DMS114 treated with DMSO at 0.1 percent for 48 hours (cell line): ENCODE data around the gene ALKBH7.
"Not testable (repeated sequence)": the region's sequence is repeated elsewhere in the genome, so short reads cannot be mapped to it uniquely, and the experiment has no call there.

Source experiments
- DNase-seq: peaks from one replicate; lab custom pipeline; 2025; ENCODE audit not compliant: unreplicated experiment; lab: John Stamatoyannopoulos, UW

ALKBH7 gene, protein sequence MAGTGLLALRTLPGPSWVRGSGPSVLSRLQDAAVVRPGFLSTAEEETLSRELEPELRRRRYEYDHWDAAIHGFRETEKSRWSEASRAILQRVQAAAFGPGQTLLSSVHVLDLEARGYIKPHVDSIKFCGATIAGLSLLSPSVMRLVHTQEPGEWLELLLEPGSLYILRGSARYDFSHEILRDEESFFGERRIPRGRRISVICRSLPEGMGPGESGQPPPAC

DNA sequence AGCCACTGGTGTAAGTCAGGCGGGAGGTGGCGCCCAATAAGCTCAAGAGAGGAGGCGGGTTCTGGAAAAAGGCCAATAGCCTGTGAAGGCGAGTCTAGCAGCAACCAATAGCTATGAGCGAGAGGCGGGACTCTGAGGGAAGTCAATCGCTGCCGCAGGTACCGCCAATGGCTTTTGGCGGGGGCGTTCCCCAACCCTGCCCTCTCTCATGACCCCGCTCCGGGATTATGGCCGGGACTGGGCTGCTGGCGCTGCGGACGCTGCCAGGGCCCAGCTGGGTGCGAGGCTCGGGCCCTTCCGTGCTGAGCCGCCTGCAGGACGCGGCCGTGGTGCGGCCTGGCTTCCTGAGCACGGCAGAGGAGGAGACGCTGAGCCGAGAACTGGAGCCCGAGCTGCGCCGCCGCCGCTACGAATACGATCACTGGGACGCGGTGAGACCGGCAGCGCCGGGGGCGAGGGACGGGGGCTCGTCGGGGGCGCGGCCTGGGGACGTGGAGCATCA lies at the start of gene ALKBH7:
Gene ALKBH7, plus strand, starts transcription at position 201 of the 502 bp plus-strand sequence. Its CDS starts 27 bp downstream, at position 228.
- peak; percentile 97 for DNase-seq

DNA sequence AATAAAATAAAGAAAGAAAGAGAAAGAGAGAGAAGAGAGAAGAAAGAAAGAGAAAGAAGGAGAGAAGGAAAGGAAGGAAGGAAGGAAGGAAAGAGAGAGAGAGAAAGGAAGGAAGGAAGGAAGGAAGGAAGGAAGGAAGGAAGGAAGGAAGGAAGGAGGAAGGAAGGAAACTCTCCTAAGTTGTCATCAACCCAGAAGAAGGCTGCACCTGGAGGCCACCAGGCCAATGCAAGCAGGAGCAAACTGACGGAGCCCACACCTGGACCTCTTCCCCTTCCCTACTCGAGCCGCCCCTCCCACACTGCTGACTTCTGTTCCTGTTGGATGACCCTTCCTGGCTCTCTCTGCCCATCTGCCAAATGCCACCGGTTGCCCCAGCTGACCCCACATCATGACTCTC lies 47.8 kb upstream of the ALKBH7 start:
- no peak for DNase-seq

DNA sequence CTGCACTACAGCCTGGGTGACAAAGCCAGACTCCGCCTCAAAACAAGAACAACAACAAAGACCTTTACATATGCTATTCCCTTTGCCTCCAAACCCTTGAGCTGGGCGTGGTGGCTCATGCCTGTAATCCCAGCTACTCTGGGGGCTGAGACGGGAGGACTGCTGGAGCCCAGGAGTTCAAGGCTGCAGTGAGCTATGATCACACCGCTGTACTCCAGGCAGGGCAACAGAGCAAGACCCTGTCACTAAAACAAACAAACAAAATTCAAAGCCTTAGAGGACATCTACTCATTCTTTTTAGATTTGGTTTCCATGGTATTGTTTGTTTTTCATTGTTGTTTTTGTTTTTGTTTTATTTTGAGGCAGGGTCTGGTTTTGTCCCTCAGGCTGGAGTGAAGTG lies 47.0 kb upstream of the ALKBH7 start:
- no peak for DNase-seq

DNA sequence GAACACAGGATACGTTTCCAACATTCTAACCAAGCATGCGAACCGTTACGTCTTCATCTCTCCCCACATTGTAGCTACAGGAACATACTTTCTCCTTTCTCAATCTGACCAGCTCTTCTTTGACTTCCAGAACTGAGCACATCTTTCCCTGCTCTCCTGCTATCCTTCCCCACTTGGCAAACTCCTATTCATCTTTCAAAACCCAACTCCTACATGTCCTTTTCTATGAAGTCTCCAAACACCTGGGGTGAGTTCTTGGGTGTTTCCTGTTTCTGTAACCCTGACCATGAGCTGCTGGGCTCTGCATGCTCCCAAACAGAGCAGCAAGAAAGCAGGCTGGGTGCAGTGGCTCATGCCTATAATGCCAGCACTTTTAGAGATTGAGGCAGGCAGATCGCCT lies 45.8 kb upstream of the ALKBH7 start:
- DNase-seq, result no peak

DNA sequence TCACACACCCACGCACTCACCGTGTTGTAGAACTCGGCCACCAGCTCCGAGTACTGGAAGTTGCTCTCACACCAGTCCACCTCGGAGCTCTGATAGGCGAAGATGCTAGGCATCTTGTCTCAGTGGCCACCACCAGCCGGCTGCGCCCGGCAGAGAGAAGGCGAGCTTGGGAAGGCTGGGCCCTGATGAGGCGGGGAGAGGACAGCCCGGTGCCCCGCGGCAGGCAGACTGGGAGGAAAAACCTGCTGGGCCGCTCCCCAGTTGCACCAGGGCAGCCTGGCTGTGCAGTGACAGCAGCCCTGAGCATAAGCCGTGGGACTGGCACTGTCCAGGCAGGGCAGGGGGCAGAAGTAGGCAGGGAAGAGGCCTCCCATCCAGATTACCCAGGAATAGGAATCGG lies 39.2 kb upstream of the ALKBH7 start, which contains the start of gene ACER1:
Gene ACER1, minus strand, starts transcription at position 174 of the 400 bp plus-strand sequence. Its CDS starts 61 bp downstream, at position 113.
- DNase-seq, result no peak

DNA sequence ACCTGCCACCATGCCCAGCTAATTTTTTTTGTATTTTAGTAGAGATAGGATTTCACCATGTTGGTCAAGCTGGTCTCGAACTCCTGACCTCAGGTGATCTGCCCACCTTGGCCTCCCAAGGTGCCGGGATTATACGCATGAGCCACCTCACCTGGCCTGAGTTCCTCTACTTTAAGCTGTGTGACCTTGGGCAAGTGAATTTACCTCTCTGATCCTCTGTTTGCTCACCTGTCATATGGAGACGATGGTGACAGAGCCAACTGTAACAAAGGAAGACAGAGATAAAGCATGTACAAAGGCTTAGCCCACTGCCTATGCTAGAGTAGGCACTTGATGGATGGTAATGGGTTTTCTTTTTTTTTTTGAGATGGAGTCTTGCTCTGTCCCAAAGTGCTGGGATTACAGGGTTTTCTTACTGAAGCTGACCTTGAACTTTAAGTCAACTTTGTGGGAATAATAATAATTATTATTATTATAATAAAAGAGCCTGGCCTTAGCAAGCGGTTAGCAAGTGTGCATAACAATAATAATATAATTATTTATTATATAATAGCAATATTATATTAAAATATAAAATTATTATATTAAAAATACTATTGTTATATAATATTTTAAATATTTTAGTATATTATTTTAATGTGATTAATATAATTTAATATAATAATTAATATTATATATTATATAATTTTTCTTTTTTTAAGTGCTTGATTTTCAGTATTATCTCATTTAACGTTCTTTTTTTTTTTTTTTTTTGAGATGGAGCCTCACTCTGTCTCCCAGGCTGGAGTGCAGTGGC lies 37.9 kb upstream of the ALKBH7 start:
- no peak for DNase-seq

DNA sequence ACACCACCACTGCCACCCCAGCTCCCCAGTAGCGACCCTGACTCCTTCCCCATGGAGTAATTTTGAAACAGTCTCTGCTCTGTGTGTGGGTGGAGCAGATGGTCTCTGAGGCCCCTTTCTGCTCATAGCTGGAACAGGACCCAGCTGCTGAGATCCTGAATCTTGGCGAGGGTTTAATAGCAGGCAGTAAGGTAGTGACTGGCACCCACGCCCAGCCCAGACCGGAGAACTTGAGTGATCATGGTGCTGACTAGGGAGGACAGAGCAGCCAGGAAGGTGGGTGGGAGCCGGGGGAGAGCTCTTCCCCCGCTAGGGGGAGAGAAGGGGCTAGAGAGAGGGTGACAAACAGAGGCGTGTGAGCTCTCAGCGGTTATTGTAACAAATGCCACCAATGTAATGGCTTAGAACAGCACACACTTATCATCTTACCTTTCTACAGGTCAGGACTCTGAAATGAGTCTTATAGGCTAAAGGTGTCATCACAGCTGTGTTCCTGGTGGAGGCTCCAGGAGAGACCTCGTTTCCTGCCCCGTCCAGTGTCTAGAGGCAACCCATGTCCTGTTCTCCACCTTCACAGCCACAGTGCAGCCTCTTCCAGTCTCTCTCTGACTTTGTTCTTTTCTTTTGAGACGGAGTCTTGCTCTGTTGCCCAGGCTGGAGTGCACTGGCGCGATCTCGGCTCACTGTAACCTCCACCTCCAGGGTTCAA lies 31.9 kb upstream of the ALKBH7 start:
- no peak for DNase-seq

DNA sequence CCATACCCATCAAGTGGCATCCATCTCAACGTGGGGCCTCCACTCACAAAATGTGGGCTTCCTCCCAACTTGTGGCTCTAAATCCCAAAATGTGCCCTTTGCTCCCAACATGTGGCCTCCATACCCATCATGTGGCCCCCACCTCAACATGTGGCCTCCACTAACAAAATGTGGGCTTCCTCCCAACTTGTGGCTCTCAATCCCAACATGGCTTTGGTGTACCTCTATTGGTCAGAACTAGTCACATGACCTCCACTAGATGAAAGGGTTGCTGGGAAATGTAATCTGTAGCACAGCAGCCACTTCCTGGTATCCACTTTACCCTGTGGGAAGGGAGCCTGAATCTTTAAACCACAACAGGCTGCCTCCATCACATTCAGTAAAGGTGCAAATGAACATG lies 29.1 kb upstream of the ALKBH7 start:
- DNase-seq, result no peak

DNA sequence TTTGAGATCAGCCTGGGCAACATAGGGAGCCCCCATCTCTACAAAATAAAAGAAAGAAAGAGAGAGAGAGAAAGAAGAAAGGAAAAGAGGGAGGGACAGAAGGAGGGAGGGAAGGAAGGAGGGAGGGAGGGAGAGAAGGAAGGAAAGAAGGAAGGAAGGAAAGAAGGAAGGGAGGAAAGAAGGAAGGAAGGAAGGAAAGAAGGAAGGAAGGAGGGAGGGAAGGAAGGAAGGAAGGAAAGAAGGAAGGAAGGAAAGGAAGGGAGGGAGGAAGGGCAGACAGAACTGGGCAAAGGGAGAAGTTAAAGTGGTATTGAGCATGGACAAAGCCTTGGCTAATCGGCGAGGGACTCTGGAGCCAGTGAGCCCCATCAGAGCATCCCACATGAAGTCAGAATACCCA lies 23.3 kb upstream of the ALKBH7 start:
- DNase-seq, result not testable (repeated sequence)

DNA sequence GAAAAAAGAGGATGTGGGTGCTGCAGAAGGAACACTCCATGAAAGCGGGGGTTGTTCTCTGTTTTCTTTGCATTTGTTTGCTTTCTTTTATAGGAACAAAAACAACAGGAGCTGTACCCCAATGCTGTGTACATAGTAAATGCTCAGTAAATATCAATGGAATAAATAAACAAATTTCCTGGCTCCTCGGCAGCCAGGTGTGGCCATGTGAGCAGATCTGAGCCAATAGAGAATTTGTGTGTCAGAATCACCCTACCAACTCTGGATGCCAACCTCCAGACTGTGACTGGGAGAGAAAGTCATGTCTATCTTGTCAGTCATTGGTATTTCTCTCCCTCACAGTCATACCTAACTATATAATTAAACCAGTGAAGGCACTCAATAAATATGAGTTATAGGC lies 21.9 kb upstream of the ALKBH7 start:
- DNase-seq, result no peak

DNA sequence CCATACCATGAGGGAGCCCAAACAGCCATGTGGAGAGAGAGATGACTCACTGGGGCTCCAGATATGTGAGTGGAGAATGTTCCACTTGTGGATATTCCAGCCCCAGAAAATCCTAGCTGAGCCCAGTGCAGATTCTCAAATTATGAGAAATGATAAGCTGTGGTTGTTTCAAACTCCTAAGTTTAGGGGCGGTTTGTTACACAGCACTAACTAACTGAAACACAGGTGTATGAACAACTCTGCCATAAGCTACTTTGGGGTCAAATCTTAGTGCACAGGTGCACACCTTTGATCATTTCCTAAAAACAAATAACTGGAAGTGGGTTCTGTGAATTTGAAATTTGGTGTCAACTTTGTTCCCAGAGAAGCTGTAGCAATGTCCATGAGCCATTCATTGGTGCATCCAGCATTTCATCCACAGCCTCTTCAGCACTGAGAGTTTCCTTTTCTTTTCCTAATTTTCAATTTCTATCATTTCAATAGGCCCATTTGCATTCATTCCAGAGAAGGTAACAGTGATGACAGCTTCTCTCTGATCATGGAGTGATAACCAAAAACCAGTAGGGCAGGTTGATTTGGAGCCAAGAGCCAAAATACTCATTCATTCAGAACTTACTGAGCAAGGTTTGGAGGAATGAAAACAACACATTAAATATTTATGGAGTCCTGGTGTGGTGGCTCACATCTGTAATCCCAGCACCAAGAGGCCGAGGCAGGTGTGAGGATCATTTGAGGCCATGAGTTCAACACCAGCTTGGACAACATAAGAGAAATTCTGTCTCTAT lies 20.0 kb upstream of the ALKBH7 start:
- DNase-seq, result no peak

DNA sequence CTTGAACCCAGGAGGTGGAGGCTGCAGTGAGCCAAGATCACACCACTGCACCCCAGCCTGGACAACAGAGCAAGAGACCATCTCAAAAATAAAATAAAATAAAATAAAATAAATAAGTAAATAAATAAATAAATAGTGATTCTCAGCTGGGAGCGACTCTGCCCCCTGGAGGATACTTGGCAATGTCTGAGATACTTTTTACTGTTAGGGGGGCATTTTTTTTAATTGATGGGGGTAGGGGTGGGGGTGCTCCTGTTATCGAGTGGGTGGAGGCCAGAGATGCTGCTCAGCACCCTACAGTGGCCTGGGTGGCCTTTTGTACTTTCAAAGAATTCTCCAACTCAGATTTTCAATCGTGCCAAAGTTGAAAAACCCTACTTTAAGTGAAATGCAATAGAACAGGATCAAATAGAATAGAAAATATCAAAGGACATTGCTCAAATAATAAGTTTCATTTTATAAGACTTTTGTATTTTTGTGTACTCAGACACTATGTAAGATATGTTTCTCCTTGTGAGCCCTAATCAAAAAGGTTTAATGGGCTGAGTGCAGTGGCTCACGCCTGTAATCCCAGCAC lies 18.4 kb upstream of the ALKBH7 start:
- no peak for DNase-seq

DNA sequence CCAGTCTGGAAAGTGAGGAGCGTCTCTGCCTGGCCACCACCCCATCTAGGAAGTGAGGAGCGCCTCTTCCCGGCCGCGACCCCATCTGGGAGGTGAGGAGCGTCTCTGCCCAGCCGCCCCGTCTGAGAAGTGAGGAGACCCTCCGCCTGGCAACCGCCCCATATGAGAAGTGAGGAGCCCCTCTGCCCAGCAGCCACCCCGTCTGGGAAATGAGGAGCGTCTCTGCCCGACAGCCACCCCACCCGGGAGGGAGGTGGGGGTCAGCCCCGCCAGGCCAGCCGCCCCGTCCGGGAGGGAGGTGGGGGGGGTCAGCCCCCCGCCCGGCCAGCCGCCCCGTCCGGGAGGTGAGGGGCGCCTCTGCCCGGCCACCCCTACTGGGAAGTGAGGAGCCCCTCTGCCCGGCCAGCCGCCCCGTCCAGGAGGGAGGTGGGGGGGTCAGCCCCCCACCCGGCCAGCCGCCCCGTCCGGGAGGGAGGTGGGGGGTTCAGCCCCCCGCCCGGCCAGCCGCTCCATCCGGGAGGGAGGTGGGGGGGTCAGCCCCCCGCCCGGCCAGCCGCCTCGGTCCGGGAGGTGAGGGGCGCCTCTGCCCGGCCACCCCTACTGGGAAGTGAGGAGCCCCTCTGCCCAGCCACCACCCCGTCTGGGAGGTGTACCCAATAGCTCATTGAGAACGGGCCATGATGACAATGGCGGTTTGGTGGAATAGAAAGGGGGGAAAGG lies 17.1 kb upstream of the ALKBH7 start:
- DNase-seq, result not testable (repeated sequence)

DNA sequence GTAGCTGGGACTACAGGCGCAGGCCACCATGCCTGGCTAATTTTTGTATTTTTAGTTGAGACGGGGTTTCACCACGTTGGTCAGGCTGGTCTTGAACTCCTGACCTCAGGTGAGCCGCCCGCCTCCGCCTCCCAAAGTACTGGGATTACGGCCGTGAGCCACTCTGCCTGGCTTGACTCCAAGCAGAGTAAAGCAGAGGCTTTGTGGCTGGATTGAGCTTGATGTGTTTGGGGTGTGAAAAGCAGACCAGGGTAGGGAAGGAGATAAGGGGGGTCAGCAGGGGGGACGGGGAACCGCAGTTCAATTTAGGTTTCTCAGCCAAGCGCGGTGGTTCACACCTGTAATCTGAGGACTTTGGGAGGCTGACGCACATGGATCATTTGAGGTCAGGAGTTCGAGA lies 15.4 kb upstream of the ALKBH7 start:
- no peak for DNase-seq

DNA sequence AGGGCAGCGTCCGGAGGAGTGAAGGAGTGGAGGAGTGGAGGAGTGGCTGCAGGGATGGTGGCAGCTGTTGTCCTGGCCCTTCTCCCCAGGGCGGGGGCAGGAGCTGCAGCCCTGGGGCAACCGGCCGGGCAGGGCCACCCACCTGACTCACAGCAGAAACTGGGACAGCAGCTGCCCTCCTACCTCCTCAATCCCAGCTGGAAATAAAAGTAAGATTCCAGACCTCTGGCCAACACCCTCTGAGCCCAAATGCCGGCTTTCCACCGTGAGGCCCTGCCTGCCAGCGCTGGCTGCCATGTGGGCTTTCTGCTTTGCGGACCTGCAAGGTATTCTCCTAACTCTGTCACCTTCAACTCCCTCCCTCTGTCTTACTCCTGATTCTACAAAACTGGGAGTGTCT lies 14.6 kb upstream of the ALKBH7 start:
- DNase-seq, result no peak

DNA sequence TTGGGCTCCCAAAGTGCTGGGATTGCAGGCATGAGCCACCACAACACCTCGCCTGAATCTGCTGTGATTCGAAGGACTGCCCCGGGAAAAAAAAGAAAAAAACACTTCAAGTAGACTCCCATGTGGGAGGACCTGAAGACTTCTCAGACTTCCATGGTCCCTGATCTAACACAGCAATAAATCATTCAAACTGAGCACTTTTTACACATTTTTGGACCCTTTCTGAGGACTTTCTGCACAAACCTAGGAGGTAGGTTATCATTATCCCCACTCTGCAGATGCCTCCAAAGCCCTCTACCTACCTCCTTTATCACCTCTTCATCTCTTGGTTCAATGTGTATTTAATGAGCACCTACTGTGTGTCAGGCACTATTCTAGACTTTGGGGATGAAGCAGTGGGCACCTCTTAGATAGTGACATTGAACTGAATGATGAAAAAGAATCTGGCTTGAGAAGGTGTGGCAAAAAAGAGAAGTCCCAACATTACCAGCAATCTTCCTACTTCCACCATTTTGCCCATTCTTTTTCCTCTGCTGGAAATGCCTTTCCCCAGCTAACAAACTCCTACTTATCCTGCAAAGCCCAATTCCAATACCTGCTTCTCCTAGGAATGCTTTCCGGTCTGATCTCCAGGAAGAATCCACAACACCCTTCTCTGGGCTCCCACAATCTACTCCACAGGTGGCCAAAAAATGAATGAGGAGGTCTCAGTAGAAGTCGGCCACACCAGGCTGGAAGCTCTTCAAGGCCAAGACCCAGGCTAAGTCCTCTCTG lies 12.8 kb upstream of the ALKBH7 start:
- DNase-seq, result no peak

DNA sequence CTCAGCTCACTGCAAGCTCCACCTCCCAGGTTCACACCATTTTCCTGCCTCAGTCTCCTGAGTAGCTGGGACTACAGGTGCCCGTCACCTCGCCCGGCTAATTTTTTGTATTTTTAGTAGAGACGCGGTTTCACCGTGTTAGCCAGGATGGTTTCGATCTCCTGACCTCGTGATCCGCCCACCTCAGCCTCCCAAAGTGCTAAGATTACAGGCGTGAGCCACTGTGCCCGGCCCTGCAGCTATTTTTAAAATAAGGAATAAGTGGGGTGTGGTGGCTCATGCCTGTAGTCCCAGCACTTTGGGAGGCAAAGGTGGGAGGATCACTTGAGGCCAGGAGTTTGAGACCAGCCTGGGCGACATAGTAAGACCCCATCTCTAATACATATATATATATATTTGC lies 12.1 kb upstream of the ALKBH7 start:
- not testable (repeated sequence) for DNase-seq

DNA sequence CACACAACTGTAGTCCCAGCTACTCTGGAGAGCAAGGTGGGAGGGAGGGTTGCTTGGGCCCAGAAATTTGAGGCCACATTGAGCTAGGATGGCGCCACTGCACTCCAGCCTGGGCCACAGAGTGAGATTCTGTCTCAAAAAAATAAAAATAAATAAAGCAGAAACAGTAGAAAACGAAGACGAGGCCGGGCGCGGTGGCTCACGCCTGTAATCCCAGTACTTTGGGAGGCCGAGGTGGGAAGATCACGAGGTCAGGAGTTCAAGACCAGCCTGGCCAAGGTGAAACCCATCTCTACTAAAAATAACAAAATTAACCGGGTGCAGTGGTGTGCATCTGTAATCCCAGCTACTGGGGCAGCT lies 11.8 kb upstream of the ALKBH7 start:
- DNase-seq, result not testable (repeated sequence)

DNA sequence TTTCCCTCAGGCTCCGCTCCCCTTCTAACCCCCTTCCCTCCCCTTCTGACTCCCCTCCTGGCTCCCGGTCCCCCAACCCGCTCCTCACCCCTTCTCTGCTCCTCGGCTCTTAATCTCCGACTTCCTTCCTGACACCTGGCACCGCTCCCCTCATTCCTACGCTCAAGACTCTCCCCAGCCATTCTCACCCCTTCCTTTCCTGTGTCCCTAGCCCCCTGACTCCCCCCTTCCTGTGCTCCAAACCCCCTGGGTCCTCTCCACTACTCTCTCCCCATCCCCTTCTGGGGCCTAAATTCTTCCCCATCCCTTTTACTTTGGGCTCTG lies 10.6 kb upstream of the ALKBH7 start:
- no peak for DNase-seq
